Gastroesophageal sphincter (tissue), 4 donors: ENCODE data around the gene MPRIP. TPM values are rescaled to one million over a fixed set of nuclear protein-coding genes. Genes with fewer than 3 reads are reported as not detected.
"Not testable (repeated sequence)": the region's sequence is repeated elsewhere in the genome, so short reads cannot be mapped to it uniquely, and the experiment has no call there.

Experiments
- ATAC-seq: fragments of 150-250 bp; one replicate; pipeline ENCODE4 v1.9.1; 2016; ENCODE audit warnings: mild to moderate bottlenecking, moderate library complexity
- H3K27ac ChIP-seq, 4 donors: fragments of 200-600 bp; sonication (generic) in 3 of 4; 1 replicate in 3 of 4; 2 replicates in 1 of 4; pipeline ENCODE4 v1.5.1; 2016 to 2019
- H3K27me3 ChIP-seq: fragments of 200-600 bp; sonication (generic); one replicate; pipeline ENCODE4 v1.5.1; 2019
- H3K36me3 ChIP-seq, 2 donors: fragments of 200-600 bp; sonication (generic); one replicate each; pipeline ENCODE4 v1.5.1; 2019; ENCODE audit warnings: control low read depth in 1 of 2
- H3K4me1 ChIP-seq, 3 donors: fragments of 200-600 bp; sonication (generic); 1 replicate in 2 of 3; 2 replicates in 1 of 3; pipeline ENCODE4 v1.5.1; 2016 to 2019; ENCODE audit warnings: control low read depth in 2 of 3
- H3K4me3 ChIP-seq, 2 donors: fragments of 200-600 bp; sonication (generic); one replicate each; pipeline ENCODE4 v1.5.1; 2019; ENCODE audit warnings: mild to moderate bottlenecking in 1 of 2, moderate library complexity in 1 of 2
- H3K9me3 ChIP-seq, 3 donors: fragments of 200-600 bp; sonication (generic); one replicate each; pipeline ENCODE4 v1.5.1; 2017 to 2019; ENCODE audit warnings: control low read depth in 2 of 3
- CTCF ChIP-seq, 4 experiments: fragments of 200-600 bp in 2 of 4; fragments of 450-650 bp in 2 of 4; sonication (generic) in 1 of 4; IDR thresholded peaks; one replicate each; pipeline ENCODE4 v1.5.1; 2017 to 2019; ENCODE audit warnings: antibody characterized with exemption in 4 of 4, mild to moderate bottlenecking in 2 of 4, moderate library complexity in 2 of 4
- EP300 ChIP-seq: sonication (generic); formaldehyde crosslinking; IDR thresholded peaks from one replicate; pipeline ENCODE4 v1.6.1; 2017; ENCODE audit warnings: antibody characterized with exemption, mild to moderate bottlenecking
- POLR2A ChIP-seq, 2 donors: fragments of 450-650 bp; IDR thresholded peaks; one replicate each; pipeline ENCODE4 v1.6.1; 2017; ENCODE audit warnings: antibody characterized with exemption in 2 of 2, mild to moderate bottlenecking in 2 of 2, moderate library complexity in 1 of 2
- POLR2AphosphoS5 ChIP-seq: sonication (generic); formaldehyde crosslinking; IDR thresholded peaks from one replicate; pipeline ENCODE4 v1.6.1; 2017; ENCODE audit warnings: antibody characterized with exemption
- WGBS, 2 donors: methylation state at CpG; one replicate each; pipeline ENCODE4 v1.1.5; 2018; ENCODE audit warnings: low coverage in 1 of 2; 5-methylcytosine and 5-hydroxymethylcytosine counted together
- total RNA-seq, 4 donors: library from RNA; depleted of rRNA; stranded (reverse); fragments of >200 nt; gene quantifications; one replicate each; pipeline ENCODE4 v1.1.0, GENCODE V29; 2016

MPRIP gene
- total RNA-seq, 4 donors from 2014 or later = 113 to 233 (median 155) TPM

GRCh38 chr17:16997514-16998429 is 44.5 kb upstream of the MPRIP start:
- H3K9me3 ChIP-seq = no peaks in the 10 kb centered on the region
- peaks cover 7% of the 10 kb centered on the region for H3K27me3 ChIP-seq
- 81% methylated on average over 3 of the region's 14 CpGs; no CpG with 5 or more reads in 1 of the 2 donors for WGBS, 2 donors
- H3K36me3 ChIP-seq = no peaks in the 10 kb centered on the region
- no peak for ATAC-seq
- peaks cover 0 to 10% (median 4%) of the 10 kb centered on the region in 3 donors for H3K4me1 ChIP-seq
- H3K4me3 ChIP-seq = no peak overlapping the region
- H3K27ac ChIP-seq = no peak overlapping the region
- TF ChIP-seq CTCF (IDR thresholded peaks at IDR 0.05) = no peak
- no peak for TF ChIP-seq POLR2A (IDR thresholded peaks at IDR 0.05)
- no peak for TF ChIP-seq EP300
- TF ChIP-seq POLR2AphosphoS5 = no peak

- no peak overlapping the region for H3K27ac ChIP-seq
- peaks cover 7% of the 10 kb centered on the region for H3K27me3 ChIP-seq
- ATAC-seq = no peak
- no peaks in the 10 kb centered on the region for H3K9me3 ChIP-seq
- WGBS, 2 donors = 91 to 100% methylated on average over 1 to 3 of the region's 7 CpGs
- no peak overlapping the region for H3K4me3 ChIP-seq
- H3K4me1 ChIP-seq = peaks cover 0 to 10% (median 4%) of the 10 kb centered on the region in 3 donors
- TF ChIP-seq CTCF (IDR thresholded peaks at IDR 0.05) (no peak), POLR2AphosphoS5 (no peak), POLR2A (IDR thresholded peaks at IDR 0.05) (no peak), EP300 (no peak)
- H3K36me3 ChIP-seq = no peaks in the 10 kb centered on the region
These were observed 42.2 kb upstream of the MPRIP start for GRCh38 chr17:16999931-17000625.

- Histone ChIP-seq H3K27ac (no peak overlapping the region), H3K4me1 (peaks cover 0 to 10% (median 4%) of the 10 kb centered on the region in 3 donors), H3K9me3 (no peaks in the 10 kb centered on the region), H3K36me3 (no peaks in the 10 kb centered on the region), H3K27me3 (peaks cover 7% of the 10 kb centered on the region), H3K4me3 (no peak overlapping the region)
- no peak for TF ChIP-seq EP300
- TF ChIP-seq CTCF (IDR thresholded peaks at IDR 0.05) = no peak
- ATAC-seq = no peak
- 83 to 93% methylated on average over 1 to 2 of the region's 9 CpGs for WGBS, 2 donors
These were observed 41.0 kb upstream of the MPRIP start for GRCh38 chr17:17001076-17001777.

GRCh38 chr17:17001874-17002520 is 40.3 kb upstream of the MPRIP start:
- WGBS, 2 donors = 0 to 58% methylated on average over 1 to 3 of the region's 22 CpGs
- peak; percentile 93 to 97 (median 96) for TF ChIP-seq CTCF (IDR thresholded peaks at IDR 0.05)
- no peak for TF ChIP-seq POLR2A (IDR thresholded peaks at IDR 0.05)
- ATAC-seq = peak; percentile 84
- peaks cover 7% of the 10 kb centered on the region for H3K27me3 ChIP-seq
- H3K4me1 ChIP-seq = peaks cover 0 to 10% (median 4%) of the 10 kb centered on the region in 3 donors
- H3K27ac ChIP-seq = no peak overlapping the region
- no peak overlapping the region for H3K4me3 ChIP-seq
- H3K36me3 ChIP-seq = no peaks in the 10 kb centered on the region
- H3K9me3 ChIP-seq = no peaks in the 10 kb centered on the region

- not testable (repeated sequence) for ATAC-seq, H3K27me3 ChIP-seq, H3K4me3 ChIP-seq, H3K36me3 ChIP-seq, H3K9me3 ChIP-seq, H3K27ac ChIP-seq
- WGBS, 2 donors = 82 to 90% methylated on average over 5 to 6 of the region's 20 CpGs
- peaks cover 0 to 10% (median 4%) of the 10 kb centered on the region in 3 donors for H3K4me1 ChIP-seq
These were observed 39.2 kb upstream of the MPRIP start for GRCh38 chr17:17002731-17003715.
